ENCODE data around the gene LIMS1.

- TF ChIP-seq CTCF (IDR thresholded peaks at IDR 0.05) (no peak), POLR2A (IDR thresholded peaks at IDR 0.05) (no peak)
Measured at GRCh38 chr2:108625828-108626195, 91.5 kb downstream of the LIMS1 start.
